GM19395 (cell line): ENCODE measurements around the gene DNAJC5.
A peak's percentile ranks its signal among the peaks of the same experiment; 100 is the strongest.

ENCODE experiments used
- ATAC-seq: cut with Tn5 transposase; IDR thresholded peaks from one replicate; pipeline ENCODE4 v1.9.1; 2021; ENCODE audit warnings: mild to moderate bottlenecking, moderate library complexity; ENCODE audit not compliant: unreplicated experiment

DNAJC5 gene

DNA sequence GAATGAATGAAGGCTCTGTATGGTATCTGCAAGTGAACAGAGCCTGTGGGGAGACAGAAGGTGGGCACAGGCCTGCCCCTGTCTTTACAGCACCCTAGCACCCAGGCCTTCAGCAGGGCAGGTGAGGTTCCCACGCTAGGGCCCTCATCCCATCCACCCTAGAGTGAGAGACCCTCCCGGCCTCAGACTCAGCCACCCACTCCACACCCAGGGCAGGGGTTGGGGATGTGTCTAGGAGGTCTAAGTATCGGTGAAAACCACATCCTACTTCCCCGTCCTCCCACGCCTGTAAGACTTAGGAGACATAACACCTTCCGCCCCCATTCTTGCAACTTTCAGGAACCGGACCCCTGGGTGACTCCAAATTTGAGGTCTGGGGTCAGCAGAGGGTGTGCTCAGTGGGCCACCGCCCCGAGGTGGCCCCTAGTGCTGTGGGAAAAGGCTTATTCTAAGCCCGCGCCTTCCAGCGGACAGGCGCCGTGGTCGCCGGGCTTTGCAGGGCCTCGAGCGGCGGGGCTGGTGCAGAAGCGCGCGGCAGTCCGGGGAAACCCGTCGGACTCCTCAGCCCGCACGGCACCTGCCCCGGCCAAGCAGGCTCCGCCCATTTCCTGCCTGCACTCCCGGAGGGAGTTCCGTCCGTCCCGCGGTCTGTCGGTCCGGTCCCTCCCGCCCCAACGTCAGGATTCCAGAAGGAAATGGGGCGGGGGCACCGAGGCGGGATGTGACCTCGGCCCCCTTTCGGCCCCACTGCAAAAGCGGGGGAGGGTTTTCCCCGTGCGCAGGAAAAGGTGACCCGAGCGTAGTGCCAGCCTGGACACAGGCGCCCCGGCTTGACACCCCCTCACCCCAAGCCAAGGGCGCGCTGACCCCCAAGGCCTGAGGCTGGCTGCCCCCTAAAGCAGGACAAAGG lies 83.6 kb downstream of the DNAJC5 start:
- ATAC-seq = peak; percentile 36

DNA sequence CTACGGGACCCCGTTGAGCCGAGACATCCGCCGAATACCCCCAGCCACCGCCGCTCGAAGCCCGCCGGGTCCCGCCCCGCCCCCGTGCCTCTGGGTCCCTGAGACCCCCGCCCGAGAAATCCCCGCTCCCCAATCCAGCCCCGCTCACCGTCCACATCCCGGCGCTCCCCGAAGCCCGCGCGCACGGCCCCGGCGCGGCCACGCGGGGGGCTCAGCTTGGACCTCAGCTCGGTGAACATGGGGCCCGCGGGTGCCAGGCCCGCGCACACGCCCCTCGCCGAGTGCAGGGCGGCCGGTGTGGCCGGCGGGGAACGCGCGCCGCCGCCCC lies 84.3 kb downstream of the DNAJC5 start:
- no peak for ATAC-seq

DNA sequence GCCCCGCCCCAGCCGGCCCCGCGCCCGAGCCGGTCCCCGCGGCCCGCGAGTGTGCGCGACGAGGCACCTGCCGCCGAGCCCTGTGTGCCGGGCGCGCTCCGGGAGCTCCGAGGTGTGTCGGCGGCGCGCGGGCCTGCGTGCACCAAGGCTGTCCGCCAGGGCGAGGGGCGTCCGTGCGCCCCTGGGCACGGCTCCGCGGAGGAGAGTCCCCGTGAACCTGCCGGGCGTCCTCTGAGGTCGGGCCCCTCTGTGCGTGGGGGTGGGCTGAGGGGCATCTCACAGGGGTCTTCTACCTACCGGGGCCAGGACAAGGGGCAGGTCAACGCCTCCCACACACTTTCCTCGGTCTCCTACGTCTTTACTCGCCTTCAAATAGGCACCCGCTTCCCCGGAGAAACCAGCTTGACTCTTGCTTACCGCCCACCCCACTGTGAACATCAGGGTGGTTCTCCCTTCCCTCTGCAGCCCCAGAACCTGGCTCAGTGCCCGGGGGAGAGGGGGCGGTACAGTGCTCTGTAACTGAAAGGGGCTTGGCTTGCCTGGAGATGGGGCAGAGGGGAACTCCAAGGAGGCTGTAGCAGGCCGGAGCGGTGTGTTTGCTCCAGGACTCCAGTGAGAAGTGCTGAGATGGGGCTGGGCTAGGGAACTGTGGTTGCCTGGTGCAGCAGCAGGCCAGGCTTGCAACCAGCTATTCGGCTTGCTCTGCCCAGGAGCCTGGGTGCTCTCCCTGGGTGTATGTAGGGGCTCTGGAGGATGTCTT lies 84.8 kb downstream of the DNAJC5 start, which contains the start of gene SAMD10:
TSS of gene SAMD10 (minus strand) at position 86 of the 760 bp plus-strand sequence. CDS start 175 bp downstream, outside the sequence.
- peak; percentile 39 for ATAC-seq

DNA sequence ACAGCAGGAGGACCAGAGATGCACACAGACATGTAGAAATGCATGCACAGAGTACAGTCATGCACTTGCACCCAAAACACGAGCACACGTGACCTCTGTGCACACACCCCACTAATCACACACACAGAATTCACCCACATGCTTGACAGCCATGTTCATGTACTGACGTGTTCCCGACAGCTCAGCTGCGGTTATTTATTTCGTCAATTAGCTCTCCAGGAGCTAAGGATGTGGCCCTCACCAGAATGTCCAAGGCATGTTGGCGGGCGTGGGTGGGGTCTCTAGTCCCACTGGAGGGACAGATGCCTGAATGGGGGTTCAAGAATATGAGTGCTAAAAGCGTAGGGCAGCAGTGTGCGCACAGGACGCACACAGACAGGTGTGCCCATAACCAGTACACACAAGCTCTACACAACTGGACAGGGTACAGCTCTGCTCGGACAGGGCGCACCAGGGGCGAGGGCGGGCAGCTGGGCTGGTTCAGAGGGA lies 85.4 kb downstream of the DNAJC5 start:
- peak; percentile 2 for ATAC-seq

DNA sequence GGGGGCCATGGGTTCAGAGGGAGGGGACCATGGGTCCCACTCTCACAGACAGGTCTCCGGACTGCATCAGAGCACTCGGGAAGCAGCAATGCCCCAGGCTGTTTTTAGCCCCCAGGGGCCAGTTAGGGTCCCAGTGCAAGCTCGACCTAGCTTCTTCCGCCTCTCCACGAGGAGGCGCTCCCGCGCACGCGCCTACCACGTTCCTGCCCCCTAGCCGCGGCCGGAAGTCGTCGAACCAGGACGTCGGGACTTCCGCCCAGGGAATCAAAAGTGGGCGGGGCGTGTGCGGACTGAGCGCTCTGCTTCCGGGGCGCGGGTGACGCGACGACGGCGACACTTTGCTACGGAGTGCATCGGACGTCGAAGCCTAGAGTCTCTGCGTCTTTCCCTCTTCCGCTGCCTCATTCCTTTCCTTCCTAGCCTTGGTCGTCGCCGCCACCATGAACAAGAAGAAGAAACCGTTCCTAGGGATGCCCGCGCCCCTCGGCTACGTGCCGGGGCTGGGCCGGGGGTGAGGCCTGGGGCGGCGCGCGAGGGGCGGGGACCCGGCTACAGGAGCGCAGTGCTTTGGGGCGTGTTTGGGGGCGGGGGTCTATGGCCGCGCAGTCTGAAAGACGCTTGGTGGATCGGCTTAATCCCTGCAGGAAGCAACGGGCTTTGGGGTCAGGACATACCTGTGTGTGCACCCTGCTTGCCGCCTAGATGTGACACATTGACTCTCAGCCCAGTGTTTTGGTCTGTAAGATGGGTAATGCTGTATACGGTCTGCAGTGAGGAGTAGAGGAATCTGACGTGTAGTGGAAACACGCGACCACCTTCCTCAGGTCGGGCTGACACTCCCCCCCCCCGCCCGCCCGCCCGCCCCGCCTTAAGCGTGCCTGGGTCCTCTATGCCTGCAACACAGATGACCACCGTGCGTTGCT lies 86.1 kb downstream of the DNAJC5 start, which contains the start of gene PRPF6:
TSS of gene PRPF6 (plus strand) at position 327 of the 923 bp plus-strand sequence. CDS start at position 441, 114 bp downstream.
- ATAC-seq = peak; percentile 58

DNA sequence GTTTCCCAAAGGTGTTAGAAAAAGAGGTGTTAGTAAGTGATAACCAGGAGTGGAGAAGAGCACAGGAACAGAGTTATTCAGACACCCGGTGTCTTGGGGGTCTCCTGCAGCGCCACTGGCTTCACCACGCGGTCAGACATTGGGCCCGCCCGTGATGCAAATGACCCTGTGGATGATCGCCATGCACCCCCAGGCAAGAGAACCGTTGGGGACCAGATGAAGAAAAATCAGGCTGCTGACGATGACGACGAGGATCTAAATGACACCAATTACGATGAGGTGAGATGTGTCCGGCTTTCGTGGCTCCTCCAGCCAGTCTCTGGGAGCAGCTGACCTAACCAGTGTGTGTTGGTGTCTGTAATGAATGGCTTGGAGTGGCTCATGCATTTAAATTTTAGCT lies 88.0 kb downstream of the DNAJC5 start:
- no peak for ATAC-seq
